Endothelial cell of umbilical vein (primary cell): ENCODE measurements around the gene DUS2. TPM values are rescaled to one million over a fixed set of nuclear protein-coding genes. Genes with fewer than 3 reads are reported as not detected.

Source experiments
- BruUV-seq: library from RNA; stranded (reverse); fragments of 400-500 nt; replicated peaks from 2 replicates; lab custom pipeline; 2021; lab: Mats Ljungman, UMichigan
- CTCF ChIA-PET: fragments of 300-600, 350-600 bp; sonication (Branson Sonifier 250); formaldehyde crosslinking; loops from one replicate; lab custom pipeline; 2021; ENCODE audit warnings: antibody characterized with exemption, inconsistent platforms; lab: Charles Lee
- POLR2A ChIA-PET: fragments of 300-600, 350-600 bp; sonication (Branson Sonifier 250); formaldehyde crosslinking; loops from one replicate; lab custom pipeline; 2021; ENCODE audit warnings: antibody characterized with exemption, inconsistent platforms; lab: Charles Lee
- DNase-seq: peaks from one replicate; pipeline ENCODE4 v3.0.0-alpha.2; 2011; ENCODE audit warnings: low read depth, low spot score
- FAIRE-seq: peaks from 2 replicates; lab custom pipeline; 2011; peaks lifted over from hg19 to GRCh38; lab: Jason Lieb, UNC
- H2AFZ ChIP-seq: 2 replicates; pipeline ENCODE4 v1.6.0; 2012; ENCODE audit warnings: low read depth, low read length, control low read depth, inconsistent platforms
- H3K27ac ChIP-seq: 2 replicates; pipeline ENCODE4 v1.5.1; 2011; ENCODE audit warnings: low read depth, mild to moderate bottlenecking, control low read depth, low read length, moderate library complexity; ENCODE audit not compliant: insufficient read depth
- H3K27me3 ChIP-seq, 2 experiments: 2 replicates each; pipeline versions ENCODE4 v1.6.0 to v1.6.1; 2011; ENCODE audit warnings: low read length in 2 of 2, mixed read lengths in 1 of 2; ENCODE audit not compliant: control insufficient read depth in 2 of 2, insufficient read depth in 2 of 2
- H3K36me3 ChIP-seq, 2 experiments: 2 replicates in 1 of 2; 3 replicates in 1 of 2; pipeline ENCODE4 v1.5.1; 2011; ENCODE audit warnings: low read length in 2 of 2, mild to moderate bottlenecking in 1 of 2, moderate library complexity in 1 of 2; ENCODE audit not compliant: control insufficient read depth in 2 of 2, insufficient read depth in 2 of 2; ENCODE audit errors: extremely low read depth in 1 of 2
- H3K4me1 ChIP-seq: 3 replicates; pipeline ENCODE4 v1.5.1; 2011; ENCODE audit warnings: mild to moderate bottlenecking, low read length; ENCODE audit not compliant: control insufficient read depth, insufficient read depth; ENCODE audit errors: extremely low read depth
- H3K4me2 ChIP-seq: 2 replicates; pipeline ENCODE4 v1.6.1; 2011; ENCODE audit warnings: low read length, control low read depth, mixed read lengths; ENCODE audit not compliant: insufficient read depth
- H3K4me3 ChIP-seq, 3 experiments: fragments of 200-600 bp in 1 of 3; sonication (generic), shearing (Covaris generic) in 1 of 3; replicated peaks in 1 of 3; 2 replicates each; pipeline ENCODE4 v1.5.1; 2011 to 2016; ENCODE audit warnings: control low read depth in 3 of 3, low read length in 3 of 3, mild to moderate bottlenecking in 2 of 3, inconsistent platforms in 1 of 3, low read depth in 1 of 3, moderate library complexity in 1 of 3; ENCODE audit not compliant: insufficient read depth in 1 of 3
- H3K79me2 ChIP-seq: 2 replicates; pipeline ENCODE4 v1.6.0; 2012; ENCODE audit warnings: low read length, inconsistent platforms; ENCODE audit not compliant: control insufficient read depth, insufficient read depth
- H3K9ac ChIP-seq: replicated peaks from 2 replicates; pipeline ENCODE3; 2011; ENCODE audit warnings: low read length, control low read depth; ENCODE audit not compliant: insufficient read depth; ENCODE audit errors: extremely low read depth
- H3K9me1 ChIP-seq: replicated peaks from 3 replicates; pipeline ENCODE4 v1.6.0; 2011; ENCODE audit warnings: mild to moderate bottlenecking, low read length; ENCODE audit not compliant: control insufficient read depth, insufficient read depth; ENCODE audit errors: extremely low read depth
- H3K9me3 ChIP-seq: replicated peaks from 2 replicates; pipeline ENCODE4 v1.5.1; 2012; ENCODE audit warnings: low read length, inconsistent platforms; ENCODE audit not compliant: control insufficient read depth, insufficient read depth
- H4K20me1 ChIP-seq: replicated peaks from 2 replicates; pipeline ENCODE3; 2011; ENCODE audit warnings: mild to moderate bottlenecking, low read length; ENCODE audit not compliant: control insufficient read depth, insufficient read depth; ENCODE audit errors: extremely low read depth
- CTCF ChIP-seq, 2 donors: IDR thresholded peaks; 1 replicate in 1 of 2; 2 replicates in 1 of 2; pipeline ENCODE4 v1.5.1; 2011; ENCODE audit warnings: low read length in 2 of 2, mild to moderate bottlenecking in 2 of 2, moderate library complexity in 2 of 2, control low read depth in 1 of 2, inconsistent platforms in 1 of 2, low read depth in 1 of 2; ENCODE audit not compliant: insufficient read depth in 1 of 2; ENCODE audit errors: extremely low read depth in 1 of 2
- EZH2 ChIP-seq: IDR thresholded peaks from 2 replicates; pipeline ENCODE4 v1.6.1; 2012; ENCODE audit warnings: borderline replicate concordance, low read depth, mild to moderate bottlenecking, moderate library complexity, low read length, inconsistent platforms; ENCODE audit not compliant: severe bottlenecking
- FOS ChIP-seq: IDR thresholded peaks from 2 replicates; pipeline ENCODE4 v1.6.1; 2011; ENCODE audit warnings: mild to moderate bottlenecking, low read length, moderate library complexity, borderline replicate concordance; ENCODE audit not compliant: insufficient read depth
- GATA2 ChIP-seq: IDR thresholded peaks from 2 replicates; pipeline ENCODE4 v1.7.0; 2011; ENCODE audit warnings: low read depth, mild to moderate bottlenecking, moderate library complexity, mixed read lengths, low read length; ENCODE audit not compliant: insufficient read length, insufficient read depth
- JUN ChIP-seq: IDR thresholded peaks from 2 replicates; pipeline ENCODE4 v1.6.1; 2011; ENCODE audit warnings: borderline replicate concordance, low read depth; ENCODE audit not compliant: insufficient read length, insufficient read depth
- MYC ChIP-seq: IDR thresholded peaks from one replicate; pipeline ENCODE4 v1.6.1; 2011; ENCODE audit warnings: mild to moderate bottlenecking, low read depth, low read length
- POLR2A ChIP-seq: IDR thresholded peaks from 2 replicates; pipeline ENCODE4 v1.6.1; 2012; ENCODE audit warnings: low read depth, mild to moderate bottlenecking, control low read depth, low read length
- POLR2AphosphoS5 ChIP-seq: IDR thresholded peaks from 2 replicates; pipeline ENCODE4 v1.6.1; 2012; ENCODE audit warnings: low read depth, mild to moderate bottlenecking, control low read depth, low read length, moderate library complexity; ENCODE audit not compliant: insufficient read depth
- dilution Hi-C: fragments of 300-500 bp; cut with MboI; formaldehyde crosslinking; loops from one replicate; pipeline ENCODE4 v1.15.0; 2019; ENCODE audit warnings: low sequenced_read_pairs; ENCODE audit not compliant: extremely low pct_ligation_motif_present
- intact Hi-C: fragments of 100-400 bp; cut with micrococcal nuclease; formaldehyde crosslinking; loops from one replicate; pipeline ENCODE4 v1.10.0; 2022
- polyA plus RNA-seq, 4 experiments: library from polyadenylated mRNA; depleted of rRNA in 3 of 4; stranded (reverse) in 3 of 4; unstranded in 1 of 4; fragments of >200 nt; gene quantifications; 2 replicates each; pipeline versions ENCODE4 v1.2.1 to v1.2.3, GENCODE V29; 2011 to 2012; ENCODE audit warnings: missing spikeins in 1 of 4
- total RNA-seq: library from RNA; stranded (reverse); gene quantifications from 2 replicates; pipeline ENCODE4 v1.2.3, GENCODE V29; 2021
- TF ChIP-seq, protein P1 (sequence below): IDR thresholded peaks from 2 replicates; pipeline ENCODE4 v1.6.1; 2011; ENCODE audit not compliant: insufficient read depth, insufficient read length

DUS2 gene
- total and polyA plus RNA-seq, 2 donors (not counting 3 experiments of a cell fraction or from before 2014, with no cell fraction given) = 16.4 to 21.7 TPM

DNA sequence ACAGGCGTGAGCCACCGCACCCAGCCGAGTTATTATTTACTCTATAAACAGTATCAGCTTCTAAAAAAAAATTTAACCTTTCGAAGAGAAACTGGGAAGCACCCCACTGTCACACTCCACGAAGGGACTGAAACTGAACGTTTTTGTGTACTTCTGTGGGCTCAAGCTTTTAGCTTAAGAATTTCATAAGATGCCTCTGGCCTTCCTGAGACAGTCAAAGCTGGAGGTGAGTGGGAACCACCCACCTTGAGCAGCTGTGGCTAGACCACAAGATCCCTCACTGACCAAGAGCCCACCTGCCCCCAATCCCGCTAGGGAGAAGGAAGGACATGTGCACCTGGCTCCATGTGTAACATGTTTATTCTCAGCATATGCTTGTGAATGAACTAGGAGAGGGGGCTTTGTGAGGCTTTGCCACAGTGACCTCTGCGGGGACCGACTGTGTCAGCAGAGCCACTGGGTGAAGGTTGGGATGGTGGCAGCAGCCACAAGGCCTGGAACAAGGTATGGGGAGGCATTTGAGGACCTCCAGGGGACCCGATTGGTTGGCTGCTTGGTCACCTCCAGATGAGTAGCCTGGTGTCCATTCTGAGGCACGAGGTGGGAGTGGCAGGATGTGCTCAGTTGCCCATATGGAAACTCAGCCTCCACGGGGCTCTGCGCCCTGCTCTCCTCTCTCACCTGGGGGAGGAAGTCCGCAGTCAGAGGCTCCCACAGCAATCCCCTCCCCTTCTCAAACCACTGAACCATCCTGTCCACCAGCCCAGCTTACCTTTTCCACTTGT lies 47.6 kb upstream of the DUS2 start:
- Histone ChIP-seq H4K20me1 (no peaks in the 10 kb centered on the region), H3K27me3 (peaks cover 0 to 3% of the 10 kb centered on the region in 2 experiments), H3K79me2 (no peaks in the 10 kb centered on the region), H3K9ac (no peak overlapping the region), H3K4me3 (no peak overlapping the region), H3K27ac (no peak overlapping the region), H2AFZ (no peak overlapping the region), H3K4me2 (no peak overlapping the region), H3K4me1 (no peaks in the 10 kb centered on the region), H3K36me3 (no peaks in the 10 kb centered on the region), H3K9me1 (no peaks in the 10 kb centered on the region), H3K9me3 (no peaks in the 10 kb centered on the region)
- CTCF ChIA-PET = no interaction called here
- no TSS peak for BruUV-seq
- no peak for TF ChIP-seq CTCF (IDR thresholded peaks at IDR 0.05; ENCODE audit: extremely low read depth in 1 of 2, insufficient read depth in 1 of 2, low read depth in 1 of 2, low read length in 2 of 2)
- no peak for TF ChIP-seq GATA2
- no peak for TF ChIP-seq POLR2A
- TF ChIP-seq POLR2AphosphoS5 = no peak
- TF ChIP-seq FOS = no peak
- TF ChIP-seq, protein P1, sequence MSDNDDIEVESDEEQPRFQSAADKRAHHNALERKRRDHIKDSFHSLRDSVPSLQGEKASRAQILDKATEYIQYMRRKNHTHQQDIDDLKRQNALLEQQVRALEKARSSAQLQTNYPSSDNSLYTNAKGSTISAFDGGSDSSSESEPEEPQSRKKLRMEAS = no peak
- TF ChIP-seq EZH2 = no peak
- no peak for TF ChIP-seq MYC
- TF ChIP-seq JUN = no peak
- intact Hi-C loops (no loop called here), dilution Hi-C loops (no loop called here)
- FAIRE-seq = no peak
- DNase-seq = no peak
- POLR2A ChIA-PET = no interaction called here
